Frontal cortex (tissue), 4 donors: ENCODE measurements around the gene GLI3. TPM values are rescaled to one million over a fixed set of nuclear protein-coding genes. Genes with fewer than 3 reads are reported as not detected.

Source experiments
- DNase-seq, 2 donors: peaks; one replicate each; pipeline ENCODE4 v3.0.0; 2012; ENCODE audit warnings: low spot score in 2 of 2
- FAIRE-seq: peaks from 2 replicates; lab custom pipeline; 2012; peaks lifted over from hg19 to GRCh38; lab: Jason Lieb, UNC
- total RNA-seq: library from RNA; depleted of rRNA; stranded (reverse); fragments of >200 nt; gene quantifications from one replicate; pipeline ENCODE4 v1.2.3, GENCODE V29; 2014
- donor health status: control.
- donor health status: control.
- donor health status: control.

The GLI3 gene
- total RNA-seq, 1 donor from 2014 or later: 2.4 TPM

DNA sequence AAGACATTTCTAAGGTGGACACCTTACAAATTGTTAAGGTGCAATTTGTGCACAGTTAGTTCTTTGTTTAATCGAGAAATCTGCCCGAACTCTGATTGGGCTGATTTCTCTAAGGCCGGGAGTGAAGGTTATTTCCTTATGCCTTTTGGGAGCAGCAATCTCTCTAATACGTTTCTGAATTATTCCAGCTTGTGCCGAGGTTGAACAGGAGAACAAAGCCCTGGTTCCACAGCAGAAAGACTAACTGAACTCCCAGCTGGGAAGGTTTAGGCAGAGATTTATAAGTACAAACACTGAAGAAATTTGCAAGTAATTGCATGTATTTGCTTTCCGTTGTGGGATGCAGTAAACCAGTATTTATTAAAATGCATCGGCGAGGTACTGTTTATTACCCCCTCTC, 116.8 kb downstream of the GLI3 start:
- no peak for FAIRE-seq
- no peak for DNase-seq

DNA sequence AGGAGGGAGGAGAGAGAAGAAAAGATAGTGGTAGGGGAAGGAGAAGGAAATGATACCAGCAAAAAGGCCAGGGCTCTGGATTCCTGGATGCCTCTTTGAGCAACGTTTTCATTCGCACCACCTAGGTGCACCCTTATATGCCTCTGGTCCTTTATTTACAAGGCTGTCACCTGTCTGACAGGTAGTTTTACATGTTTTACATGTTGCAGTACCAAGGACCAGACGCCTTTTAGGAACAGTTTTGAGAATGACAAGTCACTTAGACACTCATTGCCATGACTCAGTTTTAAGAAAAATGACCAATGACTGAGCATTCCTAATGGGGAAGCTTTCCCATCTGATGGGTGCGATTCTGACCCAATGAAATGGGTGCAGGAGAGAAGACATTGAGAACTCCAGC, 119.8 kb downstream of the GLI3 start:
- no peak for FAIRE-seq
- no peak for DNase-seq

GRCh38 chr7:42115795-42116194, 121.2 kb downstream of the GLI3 start:
- FAIRE-seq (no peak), DNase-seq (no peak)

- no peak for DNase-seq
- no peak for FAIRE-seq
Measured at GRCh38 chr7:42110333-42110732, 126.7 kb downstream of the GLI3 start.

DNA sequence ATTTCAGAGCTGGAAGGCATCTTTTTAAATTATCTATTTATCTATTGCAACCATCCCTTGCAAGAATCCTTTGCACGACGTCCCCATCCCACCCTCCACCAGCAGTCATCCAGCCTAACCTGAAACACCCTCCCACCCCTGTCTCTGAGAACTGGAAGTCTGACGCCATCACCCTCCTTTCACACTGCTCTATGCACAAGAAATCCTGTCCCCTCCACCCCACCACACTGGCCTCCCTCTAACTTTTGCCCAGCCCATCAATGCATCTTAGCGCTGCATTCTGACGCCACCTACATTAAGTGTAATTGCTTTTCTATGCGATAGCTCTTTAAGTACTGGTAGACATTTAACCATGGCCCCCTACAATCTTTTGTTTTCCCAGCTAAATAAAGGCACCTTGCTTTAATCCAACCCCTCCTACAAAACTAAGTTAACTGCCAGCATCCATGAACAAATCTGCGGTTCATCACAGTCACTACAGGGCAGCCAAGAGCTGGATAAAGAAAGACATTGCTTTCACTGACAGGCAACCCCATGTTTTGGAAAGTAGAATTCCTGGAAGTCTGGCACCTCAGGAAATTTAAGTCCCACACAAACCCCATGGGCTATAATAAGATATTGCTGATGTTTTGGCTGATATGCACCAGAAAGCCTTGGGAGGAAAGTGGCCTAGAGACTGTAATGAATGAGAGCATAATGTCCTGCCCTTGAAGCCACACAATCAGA, 128.0 kb downstream of the GLI3 start:
- DNase-seq: no peak
- FAIRE-seq: no peak

GRCh38 chr7:42107484-42108240, 129.3 kb downstream of the GLI3 start:
- FAIRE-seq: no peak
- DNase-seq: no peak

GRCh38 chr7:42106562-42106961, 130.4 kb downstream of the GLI3 start:
- no peak for FAIRE-seq
- DNase-seq: no peak

- FAIRE-seq: no peak
Measured at GRCh38 chr7:42105554-42106358, 131.3 kb downstream of the GLI3 start.

GRCh38 chr7:42104694-42105093, 132.3 kb downstream of the GLI3 start:
- no peak for FAIRE-seq
- no peak for DNase-seq

More at GRCh38 chr7:42105554-42106358, 131.3 kb downstream of the GLI3 start:
- no peak for DNase-seq

DNA sequence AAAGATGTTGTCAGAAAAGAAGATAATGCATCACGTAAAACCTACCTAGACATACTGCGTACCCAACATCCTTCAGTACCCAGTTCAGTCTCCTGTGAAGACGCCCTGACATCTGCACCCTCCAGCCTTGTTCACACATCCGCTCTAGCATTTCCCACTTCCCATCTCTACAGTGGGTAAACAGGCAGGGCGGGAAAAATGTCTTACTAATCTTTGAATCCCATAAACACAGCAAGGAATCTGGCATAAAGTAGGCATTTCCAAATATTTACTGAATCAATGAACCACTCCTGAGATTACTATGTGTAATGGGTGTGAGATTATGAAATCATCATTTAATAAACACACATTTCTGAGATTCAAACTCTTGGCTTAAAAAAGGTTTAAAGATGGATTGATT, 132.8 kb downstream of the GLI3 start:
- FAIRE-seq: no peak

GRCh38 chr7:42103456-42103855, 133.6 kb downstream of the GLI3 start:
- FAIRE-seq: no peak
- DNase-seq: no peak

More for the DNA sequence above, 132.8 kb downstream of the GLI3 start:
- DNase-seq: no peak

DNA sequence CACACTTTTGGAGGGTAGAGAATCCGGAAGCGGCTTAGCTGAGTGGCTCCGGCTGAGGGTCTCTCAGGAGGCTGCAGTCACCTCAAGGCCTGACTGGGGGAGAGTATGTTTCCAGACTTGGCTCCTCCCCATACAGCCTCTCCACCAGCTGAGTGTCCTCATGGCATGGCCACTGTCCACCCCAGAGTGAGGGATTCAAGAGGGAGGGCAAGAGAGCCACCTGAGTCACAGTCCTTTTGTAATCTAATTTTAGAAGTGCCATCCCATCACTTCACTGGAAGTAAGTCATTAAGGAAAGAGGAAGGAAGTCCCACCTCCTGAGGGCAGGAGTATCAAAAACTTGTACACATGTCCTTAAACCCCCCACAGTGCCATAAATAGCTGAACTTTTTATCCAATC, 134.0 kb downstream of the GLI3 start:
- FAIRE-seq (no peak), DNase-seq (no peak)

DNA sequence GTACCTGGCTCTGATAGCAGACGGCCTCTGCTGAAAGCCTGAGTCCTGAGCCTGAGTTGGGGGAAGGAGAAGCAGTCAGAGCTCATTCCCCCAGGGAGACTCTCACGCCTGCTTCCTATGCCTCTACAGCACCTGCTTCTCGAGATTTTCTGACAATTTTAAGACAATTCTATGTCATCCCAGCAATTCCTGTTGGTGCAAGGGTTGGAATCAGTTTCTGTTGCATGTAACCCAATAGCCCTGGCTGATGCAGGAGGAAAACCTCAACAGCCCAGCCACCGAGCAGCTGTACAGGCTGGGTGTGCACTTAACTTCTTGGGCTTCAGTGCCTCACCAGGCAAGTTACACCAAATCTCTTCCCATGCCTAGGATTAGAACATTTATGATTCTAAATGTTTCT, 134.7 kb downstream of the GLI3 start:
- DNase-seq (no peak), FAIRE-seq (no peak)

- no peak for DNase-seq
- no peak for FAIRE-seq
Measured at GRCh38 chr7:42100156-42100508, 136.9 kb downstream of the GLI3 start.

GRCh38 chr7:42099470-42100155, 137.4 kb downstream of the GLI3 start:
- no peak for DNase-seq
- no peak for FAIRE-seq

GRCh38 chr7:42099066-42099465, 137.9 kb downstream of the GLI3 start:
- FAIRE-seq (no peak), DNase-seq (no peak)

DNA sequence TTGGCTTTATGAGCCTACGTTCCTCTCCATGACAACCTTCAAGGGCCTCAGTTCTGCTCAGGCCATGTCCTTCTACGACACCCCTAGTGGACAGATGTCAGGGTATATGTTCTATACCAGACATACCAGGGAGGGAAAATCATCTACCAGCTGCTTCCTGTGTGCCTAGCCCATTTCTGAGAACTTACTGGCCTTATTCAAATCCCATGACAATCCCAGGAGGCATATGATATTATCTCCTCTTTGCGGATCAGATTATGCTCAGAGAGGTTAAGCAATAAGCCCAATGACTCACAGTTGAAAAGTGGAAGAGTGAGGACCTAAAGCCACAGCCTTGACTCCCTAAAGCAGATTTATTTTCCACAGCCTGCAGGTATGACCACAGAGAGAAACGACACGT, 139.3 kb downstream of the GLI3 start:
- DNase-seq (no peak), FAIRE-seq (no peak)

- DNase-seq: no peak
- FAIRE-seq: no peak
Measured at GRCh38 chr7:42096681-42097561, 140.1 kb downstream of the GLI3 start.

GRCh38 chr7:42096268-42096667, 140.7 kb downstream of the GLI3 start:
- FAIRE-seq: no peak
- DNase-seq: no peak
